Right forelimb (tissue), 1 donor: ENCODE results near the gene FAM186B.

Experiments used
- DNase-seq: peaks from one replicate; pipeline ENCODE4 v3.0.0-alpha.2; 2018

Gene FAM186B

DNA sequence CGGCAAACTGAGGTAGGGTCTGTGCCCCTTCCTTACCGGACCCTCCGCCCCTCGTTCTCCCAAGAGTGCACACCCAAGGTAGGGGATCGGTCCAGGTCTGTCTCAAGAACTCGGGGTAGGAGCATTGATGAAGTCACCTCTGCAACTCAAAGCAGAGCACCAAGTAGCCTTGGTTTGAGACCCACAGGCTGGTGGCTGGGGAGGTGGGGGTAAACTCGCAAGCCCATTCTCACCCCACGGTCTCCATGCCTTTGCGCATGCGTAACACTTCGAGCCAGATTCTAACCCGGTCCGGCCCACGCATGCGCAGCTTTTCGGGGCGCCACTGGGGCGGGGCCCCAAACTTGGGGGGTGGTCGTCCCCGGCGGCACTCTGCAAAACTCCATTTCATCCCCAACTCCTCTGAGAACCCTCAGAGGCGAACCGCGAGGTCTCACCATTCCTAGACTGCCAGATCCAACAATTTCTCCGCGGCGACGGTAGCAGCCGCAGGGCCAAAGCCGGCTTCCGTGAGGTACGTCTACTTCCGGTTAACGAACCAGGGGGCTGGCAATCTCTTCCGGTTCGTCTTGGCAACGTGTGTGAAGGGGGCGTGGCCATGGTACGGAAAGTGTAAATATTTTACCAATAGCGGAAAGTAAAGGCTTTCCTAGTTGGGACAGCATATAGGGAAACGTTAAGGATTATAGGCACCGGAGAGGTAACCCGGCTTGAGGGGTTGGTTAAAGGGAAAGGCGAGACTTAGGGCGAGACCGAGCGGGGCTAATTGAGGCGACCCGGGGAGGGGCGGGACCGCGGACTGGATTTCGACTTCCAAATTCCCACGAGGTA lies 37.6 kb downstream of the FAM186B start, which contains the start of gene MCRS1:
Gene MCRS1, minus strand, starts transcription at position 532 of the 831 bp plus-strand sequence. CDS start 1,411 bp downstream, outside the sequence.
- peak; percentile 92 for DNase-seq

GRCh38 chr12:49567302-49567610 lies 38.2 kb downstream of the FAM186B start:
- no peak for DNase-seq

GRCh38 chr12:49566361-49566760 lies 39.1 kb downstream of the FAM186B start:
- no peak for DNase-seq

DNA sequence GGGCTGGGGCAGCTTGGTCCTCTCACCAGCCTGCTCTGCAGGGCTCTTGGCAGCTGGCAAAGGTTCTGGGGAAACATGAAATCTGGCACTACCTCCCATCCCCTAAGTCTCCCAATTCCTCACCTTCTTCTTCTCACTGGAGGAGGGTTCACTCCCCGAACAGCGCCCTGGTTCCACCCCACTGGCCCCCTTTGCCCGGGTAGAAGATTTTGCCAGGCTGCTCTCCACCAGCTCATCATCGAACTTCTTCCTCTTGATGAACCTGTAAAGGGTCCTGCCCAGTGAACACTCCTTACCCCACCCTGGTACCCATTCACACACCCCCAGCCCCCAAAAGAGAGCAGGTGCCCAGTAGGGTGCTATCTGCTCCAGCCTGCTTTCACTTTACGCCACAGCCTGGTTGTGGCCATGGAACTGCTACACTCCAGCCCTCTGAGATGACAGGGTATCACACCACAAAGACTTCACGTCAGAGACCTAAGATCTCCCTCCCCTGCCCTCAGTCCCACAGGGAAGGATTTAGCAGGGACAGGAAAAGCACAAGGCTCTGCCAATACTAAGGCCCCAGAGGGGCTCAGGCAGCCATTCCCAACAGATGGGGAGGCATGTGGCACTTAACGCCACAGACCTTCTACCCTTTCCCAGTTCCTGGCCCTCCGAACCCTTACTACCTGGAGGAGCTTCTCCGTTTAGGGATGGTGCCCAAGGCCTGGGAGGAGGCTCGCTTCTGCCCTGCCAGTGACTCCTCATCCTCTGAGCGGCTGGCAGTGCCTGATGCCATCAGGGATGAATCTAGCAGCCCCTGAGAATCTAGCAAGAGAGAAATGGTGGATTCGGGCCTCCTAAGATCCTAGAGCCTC lies 39.8 kb downstream of the FAM186B start:
- no peak for DNase-seq

DNA sequence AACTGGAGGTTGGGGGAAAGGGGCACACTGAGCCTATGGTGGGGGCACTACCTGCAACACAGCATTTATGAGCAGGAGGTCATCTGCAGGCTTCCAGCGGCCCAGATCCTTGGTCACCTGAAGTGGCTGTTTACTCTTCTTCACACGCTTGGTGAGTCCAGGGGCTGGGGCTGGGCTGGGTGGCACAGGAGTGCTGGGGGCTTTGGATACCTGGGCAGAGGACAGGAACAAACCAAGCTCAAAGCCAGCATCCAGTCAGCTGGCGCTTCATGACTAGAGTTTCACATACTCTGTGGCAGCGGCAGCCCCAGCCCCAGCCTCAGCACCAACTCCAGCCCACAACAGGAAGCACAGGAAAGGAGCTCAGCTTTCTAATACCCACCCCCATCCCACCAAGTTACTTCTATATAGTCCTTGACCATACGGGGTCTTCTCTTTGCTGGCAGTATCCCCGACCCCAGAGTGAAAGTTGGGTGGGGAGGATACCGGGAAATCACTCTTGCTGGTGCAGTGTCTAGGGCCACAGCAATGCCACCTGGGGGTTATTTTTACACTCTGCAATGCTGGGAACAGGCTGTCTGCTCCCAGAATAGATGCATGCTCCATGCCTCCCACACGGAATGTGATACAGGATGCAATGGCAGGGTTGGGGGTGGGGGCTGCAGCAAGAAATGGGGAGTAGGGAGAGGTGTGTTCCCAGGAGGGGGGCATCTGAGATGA lies 40.6 kb downstream of the FAM186B start:
- no peak for DNase-seq

- DNase-seq = no peak
Measured at GRCh38 chr12:49563951-49564685, 41.3 kb downstream of the FAM186B start.

GRCh38 chr12:49562831-49563230 lies 42.6 kb downstream of the FAM186B start:
- DNase-seq = no peak

- DNase-seq = no peak
Measured at GRCh38 chr12:49562233-49562632, 43.2 kb downstream of the FAM186B start.

DNA sequence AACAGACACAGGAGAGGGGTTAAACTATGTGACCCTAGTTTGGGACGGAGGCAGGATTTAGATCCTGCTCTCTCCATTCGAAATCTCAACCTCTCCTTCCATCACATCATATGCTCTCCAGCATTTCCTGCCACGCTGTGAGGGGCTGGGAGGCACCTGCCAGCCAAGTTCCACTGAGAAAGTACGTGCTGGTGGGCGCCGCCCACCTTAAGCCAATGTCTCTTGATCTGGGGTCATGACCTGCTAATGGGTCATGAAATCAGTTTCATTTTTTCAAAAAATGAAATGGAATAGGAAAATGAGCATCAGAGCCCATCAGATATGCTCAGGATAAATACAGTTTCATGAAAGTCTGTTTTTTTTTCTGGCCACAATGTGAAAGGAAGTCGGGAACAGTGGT lies 44.7 kb downstream of the FAM186B start:
- no peak for DNase-seq

GRCh38 chr12:49559011-49559675 lies 46.3 kb downstream of the FAM186B start:
- no peak for DNase-seq

- DNase-seq = no peak
Measured at GRCh38 chr12:49558526-49558925, 46.9 kb downstream of the FAM186B start.

DNA sequence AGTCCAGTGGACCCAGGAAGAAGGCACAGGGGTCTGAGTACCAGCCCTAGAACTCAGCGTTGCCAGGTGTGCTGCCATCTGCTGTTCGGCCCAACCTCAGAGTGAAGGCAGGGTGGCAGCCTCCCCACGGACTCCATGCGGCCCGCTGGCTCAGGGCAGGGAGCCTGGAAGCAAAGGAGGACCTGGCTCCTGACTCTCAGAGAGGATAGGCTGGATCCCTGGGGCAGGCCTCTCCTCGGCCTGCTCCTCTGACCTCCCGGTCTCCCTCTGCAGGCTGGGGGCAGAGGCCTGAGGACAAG lies 47.6 kb downstream of the FAM186B start:
- no peak for DNase-seq

DNA sequence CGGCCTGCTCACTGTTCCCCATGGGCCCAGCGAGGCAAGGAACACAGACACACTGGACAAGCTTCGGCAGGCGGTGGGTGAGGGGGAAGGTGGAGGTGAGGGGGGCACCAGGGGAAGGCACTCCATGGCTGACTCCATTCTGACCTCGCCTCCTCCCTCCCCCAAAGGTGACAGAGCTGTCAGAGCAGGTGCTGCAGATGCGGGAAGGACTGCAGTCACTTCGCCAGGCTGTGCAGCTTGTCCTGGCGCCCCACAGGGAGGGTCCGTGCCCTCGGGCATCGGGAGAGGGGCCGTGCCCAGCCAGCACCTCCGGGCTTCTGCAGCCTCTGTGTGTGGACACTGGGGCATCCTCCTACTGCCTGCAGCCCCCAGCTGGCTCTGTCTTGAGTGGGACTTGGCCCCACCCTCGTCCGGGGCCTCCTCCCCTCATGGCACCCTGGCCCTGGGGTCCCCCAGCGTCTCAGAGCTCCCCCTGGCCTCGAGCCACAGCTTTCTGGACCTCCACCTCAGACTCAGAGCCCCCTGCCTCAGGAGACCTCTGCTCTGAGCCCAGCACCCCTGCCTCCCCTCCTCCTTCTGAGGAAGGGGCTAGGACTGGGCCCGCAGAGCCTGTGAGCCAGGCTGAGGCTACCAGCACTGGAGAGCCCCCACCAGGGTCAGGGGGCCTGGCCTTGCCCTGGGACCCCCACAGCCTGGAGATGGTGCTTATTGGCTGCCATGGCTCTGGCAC lies 48.1 kb downstream of the FAM186B start:
- DNase-seq = no peak

- peak; percentile 13 for DNase-seq
Measured at GRCh38 chr12:49556391-49557186, 48.9 kb downstream of the FAM186B start.

DNA sequence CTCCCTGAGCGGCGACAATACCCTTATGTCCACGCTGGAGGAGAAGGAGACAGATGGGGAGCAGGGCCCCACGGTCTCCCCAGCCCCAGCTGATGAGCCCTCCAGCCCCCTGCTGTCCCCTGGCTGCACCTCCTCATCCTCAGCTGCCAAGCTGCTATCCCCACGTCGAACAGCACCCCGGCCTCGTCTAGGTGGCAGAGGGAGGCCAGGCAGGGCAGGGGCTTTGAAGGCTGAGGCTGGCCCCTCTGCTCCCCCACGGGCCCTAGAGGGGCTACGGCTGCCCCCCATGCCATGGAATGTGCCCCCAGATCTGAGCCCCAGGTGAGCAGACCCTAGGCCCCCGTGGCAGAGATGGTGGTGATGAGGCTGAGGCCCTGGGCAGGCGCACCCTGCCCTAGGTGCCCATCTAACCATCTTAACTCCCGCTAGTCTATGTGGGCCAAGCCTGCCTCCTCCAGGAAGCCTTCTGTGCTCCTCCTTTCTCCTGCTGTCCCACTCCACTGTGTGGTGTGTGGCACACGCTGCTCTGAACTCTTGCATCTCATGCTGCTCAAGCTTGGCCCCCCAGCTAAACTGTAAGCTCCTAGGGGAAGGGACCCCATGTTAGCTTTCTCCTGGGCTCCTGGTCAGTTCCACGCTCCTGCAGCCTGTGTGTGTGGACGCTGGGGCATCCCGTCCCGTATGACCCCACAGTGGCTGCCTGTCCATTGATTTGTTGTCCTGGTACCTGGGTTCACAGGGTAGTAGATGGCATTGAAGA lies 49.6 kb downstream of the FAM186B start:
- no peak for DNase-seq

DNA sequence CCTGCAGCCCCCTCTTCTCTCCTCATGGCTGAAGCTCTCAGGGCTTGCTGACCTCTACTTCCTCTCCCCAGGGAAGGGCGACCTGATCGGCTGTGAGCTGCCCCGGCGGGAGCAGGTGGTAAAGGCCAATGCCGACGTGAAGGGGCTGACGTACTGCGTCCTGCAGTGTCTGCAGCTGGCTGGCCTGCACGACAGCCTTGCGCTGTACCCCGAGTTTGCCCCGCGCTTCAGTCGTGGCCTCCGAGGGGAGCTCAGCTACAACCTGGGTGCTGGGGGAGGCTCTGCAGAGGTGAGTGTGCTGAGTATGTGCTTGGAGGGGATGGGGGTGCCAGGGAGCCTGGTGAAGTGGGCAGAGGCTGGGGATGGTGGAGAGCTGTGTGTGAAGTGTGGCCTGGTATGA lies 51.2 kb downstream of the FAM186B start:
- peak; percentile 41 for DNase-seq

GRCh38 chr12:49553512-49554088 lies 51.8 kb downstream of the FAM186B start:
- peak; percentile 19 for DNase-seq

DNA sequence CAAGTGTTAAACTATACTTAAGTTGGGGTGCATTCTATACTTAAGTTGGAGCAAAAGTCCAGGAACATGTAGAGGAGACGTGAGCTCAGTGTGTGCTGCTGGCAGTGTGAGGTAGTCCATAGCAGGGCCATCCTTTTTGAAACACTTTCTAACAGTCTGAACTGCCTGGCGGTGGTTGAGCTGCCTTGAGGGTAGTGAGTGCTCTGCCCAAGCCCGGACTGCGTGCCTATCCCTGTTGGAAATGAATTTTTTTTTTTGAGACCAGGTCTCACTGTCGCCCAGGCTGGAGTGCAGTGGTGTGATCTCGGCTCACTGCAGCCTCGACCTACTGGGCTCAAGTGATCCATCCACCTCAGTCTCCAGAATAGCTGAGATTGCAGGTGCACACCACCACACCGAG lies 52.5 kb downstream of the FAM186B start:
- DNase-seq = no peak

GRCh38 chr12:49552425-49552824 lies 53.0 kb downstream of the FAM186B start:
- DNase-seq = no peak

- DNase-seq = no peak
Measured at GRCh38 chr12:49552014-49552413, 53.4 kb downstream of the FAM186B start.
